CD4-positive, alpha-beta T cell treated with Interleukin-17A for 1 hour (primary cell): ENCODE measurements around the gene ONECUT3.

Experiments used
- DNase-seq: peaks from one replicate; pipeline ENCODE4 v3.0.0-alpha.2; 2020

The ONECUT3 gene

GRCh38 chr19:1742989-1743696 lies 10.2 kb upstream of the ONECUT3 start:
- no peak for DNase-seq

GRCh38 chr19:1744133-1744665 lies 9.1 kb upstream of the ONECUT3 start:
- no peak for DNase-seq

- no peak for DNase-seq
Measured at GRCh38 chr19:1744822-1745563, 8.3 kb upstream of the ONECUT3 start.

- DNase-seq, result no peak
Measured at GRCh38 chr19:1745589-1746031, 7.7 kb upstream of the ONECUT3 start.

- DNase-seq, result no peak
Measured at GRCh38 chr19:1746401-1747284, 6.7 kb upstream of the ONECUT3 start.

- peak; percentile 34 for DNase-seq
Measured at GRCh38 chr19:1747285-1748114, 5.8 kb upstream of the ONECUT3 start.

GRCh38 chr19:1748115-1748872 lies 5.0 kb upstream of the ONECUT3 start:
- DNase-seq, result no peak

GRCh38 chr19:1748873-1749341 lies 4.4 kb upstream of the ONECUT3 start:
- DNase-seq, result no peak

GRCh38 chr19:1749373-1750342 lies 3.6 kb upstream of the ONECUT3 start:
- no peak for DNase-seq

- DNase-seq, result no peak
Measured at GRCh38 chr19:1750343-1751021, 2.8 kb upstream of the ONECUT3 start.

- no peak for DNase-seq
Measured at GRCh38 chr19:1751367-1752008, 1.8 kb upstream of the ONECUT3 start.

- no peak for DNase-seq
Measured at GRCh38 chr19:1752009-1752756, 1.1 kb upstream of the ONECUT3 start.

GRCh38 chr19:1754018-1754635 lies 821 bp downstream of the ONECUT3 start:
- DNase-seq, result no peak

GRCh38 chr19:1754636-1755466 lies 1.5 kb downstream of the ONECUT3 start:
- no peak for DNase-seq

GRCh38 chr19:1755467-1756171 lies 2.3 kb downstream of the ONECUT3 start:
- no peak for DNase-seq

- DNase-seq, result no peak
Measured at GRCh38 chr19:1756264-1756663, 3.0 kb downstream of the ONECUT3 start.
